HEK293 (cell line): ENCODE measurements around the gene CDHR1.

Source experiments
- CTCF ChIA-PET: fragments of 350-600 bp; formaldehyde crosslinking; extraction: SDS; loops from one replicate; lab custom pipeline; 2021; ENCODE audit warnings: antibody characterized with exemption; lab: Yijun Ruan, JAX
- POLR2A ChIA-PET: fragments of 300-600 bp; formaldehyde crosslinking; extraction: SDS; loops from one replicate; lab custom pipeline; 2020; ENCODE audit warnings: antibody characterized with exemption, inconsistent platforms; lab: Yijun Ruan, JAX
- H3K27ac ChIP-seq: fragments of 200-500 bp; sonication (Bioruptor generic); 2 replicates; pipeline ENCODE4 v1.5.1; 2014; ENCODE audit warnings: low read depth, low read length, control low read depth, inconsistent platforms; ENCODE audit errors: extremely low read depth
- H3K36me3 ChIP-seq, 2 experiments: fragments of 200-500 bp in 1 of 2; sonication (Bioruptor generic) in 1 of 2; 1 replicate in 1 of 2; 2 replicates in 1 of 2; pipeline ENCODE4 v1.5.1; 2014 to 2017; ENCODE audit warnings: inconsistent platforms in 2 of 2, low read length in 2 of 2; ENCODE audit not compliant: control insufficient read depth in 2 of 2, insufficient read depth in 1 of 2
- H3K4me1 ChIP-seq: fragments of 200-500 bp; sonication (Bioruptor generic); 2 replicates; pipeline ENCODE4 v1.5.1; 2014; ENCODE audit warnings: mild to moderate bottlenecking, low read length, inconsistent platforms; ENCODE audit not compliant: control insufficient read depth, insufficient read depth
- H3K4me3 ChIP-seq: 2 replicates; pipeline ENCODE4 v1.5.1; 2011; ENCODE audit warnings: low read depth, mild to moderate bottlenecking, control low read depth, low read length, moderate library complexity
- H3K9me3 ChIP-seq: fragments of 200-500 bp; sonication (Bioruptor generic); 2 replicates; pipeline ENCODE4 v1.5.1; 2014; ENCODE audit warnings: low read depth, low read length, inconsistent platforms; ENCODE audit not compliant: control insufficient read depth, insufficient read depth
- PRDM2 ChIP-seq: fragments of 450-650 bp; formaldehyde crosslinking; IDR thresholded peaks from 2 replicates; pipeline ENCODE4 v1.5.1; 2016; ENCODE audit warnings: missing biosample characterization, missing genetic modification characterization, borderline replicate concordance
- ZBTB1 ChIP-seq: fragments of 450-650 bp; formaldehyde crosslinking; IDR thresholded peaks from 2 replicates; pipeline ENCODE4 v1.5.1; 2016; ENCODE audit warnings: missing biosample characterization, missing genetic modification characterization
- ZNF138 ChIP-seq: fragments of 450-650 bp; formaldehyde crosslinking; IDR thresholded peaks from 2 replicates; pipeline ENCODE4 v1.5.1; 2016; ENCODE audit warnings: missing biosample characterization, missing genetic modification characterization, borderline replicate concordance
- ZNF16 ChIP-seq: fragments of 450-650 bp; formaldehyde crosslinking; IDR thresholded peaks from 2 replicates; pipeline ENCODE4 v1.5.1; 2016; ENCODE audit warnings: low read depth, missing biosample characterization, missing genetic modification characterization
- ZNF239 ChIP-seq: fragments of 450-650 bp; formaldehyde crosslinking; IDR thresholded peaks from 2 replicates; pipeline ENCODE4 v1.5.1; 2016; ENCODE audit warnings: missing biosample characterization, missing genetic modification characterization
- ZNF423 ChIP-seq: fragments of 450-650 bp; formaldehyde crosslinking; IDR thresholded peaks from 2 replicates; pipeline ENCODE4 v1.5.1; 2016; ENCODE audit warnings: missing biosample characterization, missing genetic modification characterization
- ZNF585B ChIP-seq: fragments of 450-650 bp; formaldehyde crosslinking; IDR thresholded peaks from 2 replicates; pipeline ENCODE4 v1.5.1; 2016; ENCODE audit warnings: missing biosample characterization, missing genetic modification characterization
- ZNF600 ChIP-seq: fragments of 450-650 bp; formaldehyde crosslinking; IDR thresholded peaks from 2 replicates; pipeline ENCODE4 v1.5.1; 2016; ENCODE audit warnings: missing biosample characterization, missing genetic modification characterization
- ZNF624 ChIP-seq: fragments of 450-650 bp; formaldehyde crosslinking; IDR thresholded peaks from 2 replicates; pipeline ENCODE4 v1.5.1; 2017; ENCODE audit warnings: missing biosample characterization, missing genetic modification characterization
- ZNF704 ChIP-seq: fragments of 450-650 bp; formaldehyde crosslinking; IDR thresholded peaks from 2 replicates; pipeline ENCODE4 v1.5.1; 2016; ENCODE audit warnings: missing biosample characterization, missing genetic modification characterization
- TF ChIP-seq, protein P1 (sequence below): fragments of 450-650 bp; formaldehyde crosslinking; IDR thresholded peaks from 2 replicates; pipeline ENCODE4 v1.5.1; 2017; ENCODE audit warnings: missing biosample characterization, missing genetic modification characterization

CDHR1 gene

DNA sequence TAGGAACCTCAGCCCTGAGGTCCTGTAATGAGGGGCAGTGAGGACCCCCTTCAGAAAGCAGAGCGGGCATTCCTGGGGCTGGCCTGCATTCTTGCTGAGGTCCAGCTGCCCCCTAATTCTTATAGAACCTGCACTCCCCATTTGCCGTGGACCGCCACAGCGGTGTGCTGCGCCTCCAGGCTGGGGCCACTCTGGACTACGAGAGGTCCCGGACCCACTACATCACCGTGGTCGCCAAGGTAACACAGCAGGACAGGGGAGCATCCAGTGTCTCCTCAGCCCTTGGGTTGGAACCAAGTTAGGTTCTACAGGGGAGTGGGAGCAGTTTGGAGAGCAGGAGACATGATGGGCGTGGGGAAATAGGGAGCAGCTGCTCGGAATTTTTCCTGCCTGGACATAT lies 7.3 kb downstream of the CDHR1 start (continued):
- TF ChIP-seq PRDM2 (tag by site-specific recombination) (no peak), ZNF600 (no peak), ZBTB1 (tag by site-specific recombination) (no peak), ZNF704 (tag by site-specific recombination) (no peak), ZNF585B (no peak), ZNF239 (tag by site-specific recombination) (no peak)
- TF ChIP-seq, protein P1, sequence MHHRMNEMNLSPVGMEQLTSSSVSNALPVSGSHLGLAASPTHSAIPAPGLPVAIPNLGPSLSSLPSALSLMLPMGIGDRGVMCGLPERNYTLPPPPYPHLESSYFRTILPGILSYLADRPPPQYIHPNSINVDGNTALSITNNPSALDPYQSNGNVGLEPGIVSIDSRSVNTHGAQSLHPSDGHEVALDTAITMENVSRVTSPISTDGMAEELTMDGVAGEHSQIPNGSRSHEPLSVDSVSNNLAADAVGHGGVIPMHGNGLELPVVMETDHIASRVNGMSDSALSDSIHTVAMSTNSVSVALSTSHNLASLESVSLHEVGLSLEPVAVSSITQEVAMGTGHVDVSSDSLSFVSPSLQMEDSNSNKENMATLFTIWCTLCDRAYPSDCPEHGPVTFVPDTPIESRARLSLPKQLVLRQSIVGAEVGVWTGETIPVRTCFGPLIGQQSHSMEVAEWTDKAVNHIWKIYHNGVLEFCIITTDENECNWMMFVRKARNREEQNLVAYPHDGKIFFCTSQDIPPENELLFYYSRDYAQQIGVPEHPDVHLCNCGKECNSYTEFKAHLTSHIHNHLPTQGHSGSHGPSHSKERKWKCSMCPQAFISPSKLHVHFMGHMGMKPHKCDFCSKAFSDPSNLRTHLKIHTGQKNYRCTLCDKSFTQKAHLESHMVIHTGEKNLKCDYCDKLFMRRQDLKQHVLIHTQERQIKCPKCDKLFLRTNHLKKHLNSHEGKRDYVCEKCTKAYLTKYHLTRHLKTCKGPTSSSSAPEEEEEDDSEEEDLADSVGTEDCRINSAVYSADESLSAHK (tag by site-specific recombination), result no peak

GRCh38 chr10:84202349-84202748 lies 8.0 kb downstream of the CDHR1 start:
- H3K9me3 ChIP-seq, result no peaks in the 10 kb centered on the region
- H3K27ac ChIP-seq, result no peak overlapping the region
- no peak overlapping the region for H3K4me3 ChIP-seq
- no peaks in the 10 kb centered on the region for H3K36me3 ChIP-seq
- TF ChIP-seq ZNF138 (tag by site-specific recombination), result no peak
- ChIA-PET CTCF (interaction anchor here (5.3 kb wide), 1 partner anchor 54 kb away, joined by 55 read pairs; no protein-coding TSS in a partner anchor), POLR2A (no interaction called here)
- H3K4me1 ChIP-seq, result no peaks in the 10 kb centered on the region

DNA sequence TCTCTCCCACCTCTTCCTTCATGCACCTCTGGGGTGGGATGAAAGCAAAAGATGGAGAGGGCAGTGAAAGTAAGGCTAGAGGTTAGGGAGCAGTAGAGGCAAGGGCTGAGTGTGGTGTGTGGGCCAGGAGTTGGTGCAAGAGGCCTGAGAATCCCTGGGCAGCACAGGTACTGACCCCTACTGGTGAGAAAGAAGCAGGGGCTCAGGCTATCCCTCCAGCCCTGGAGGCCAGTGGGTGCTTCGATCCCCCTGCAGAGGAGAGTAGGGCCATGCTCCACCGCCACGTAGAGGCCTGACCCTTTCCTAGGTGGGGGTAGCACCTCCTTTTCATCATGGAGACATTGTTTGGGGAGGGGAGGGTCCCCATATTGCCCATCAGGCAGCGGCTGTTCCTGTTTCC lies 9.8 kb downstream of the CDHR1 start:
- TF ChIP-seq ZNF423 (tag by site-specific recombination) (no peak), ZNF16 (tag by site-specific recombination) (no peak), ZNF624 (tag by site-specific recombination) (no peak)
- POLR2A ChIA-PET, result no interaction called here
- Histone ChIP-seq H3K36me3 (no peaks in the 10 kb centered on the region), H3K4me3 (no peak overlapping the region), H3K9me3 (no peaks in the 10 kb centered on the region), H3K27ac (no peak overlapping the region), H3K4me1 (no peaks in the 10 kb centered on the region)
- CTCF ChIA-PET, result interaction anchor here (1.1 to 5.3 kb wide), 5 partner anchors 13 to 56 kb away, joined by 3 to 55 read pairs (median 4); no protein-coding TSS in a partner anchor
